Renal cortical epithelial cell (primary cell): ENCODE results near the gene CYP46A1. TPM values are rescaled to one million over a fixed set of nuclear protein-coding genes. Genes with fewer than 3 reads are reported as not detected.

Experiments used
- DNase-seq: peaks from one replicate; pipeline ENCODE4 v3.0.0-alpha.2; 2011; ENCODE audit warnings: low read depth
- total RNA-seq: library from RNA; depleted of rRNA; stranded (reverse); fragments of >200 nt; gene quantifications from 2 replicates; pipeline ENCODE4 v1.2.3, GENCODE V29; 2014

Gene CYP46A1
- total RNA-seq, 1 donor from 2014 or later, result 0.50 TPM

- no peak for DNase-seq
Measured at GRCh38 chr14:99729991-99730875, 46.1 kb downstream of the CYP46A1 start.

- DNase-seq, result no peak
Measured at GRCh38 chr14:99730876-99731546, 46.9 kb downstream of the CYP46A1 start.

- no peak for DNase-seq
Measured at GRCh38 chr14:99731547-99732435, 47.7 kb downstream of the CYP46A1 start.

DNA sequence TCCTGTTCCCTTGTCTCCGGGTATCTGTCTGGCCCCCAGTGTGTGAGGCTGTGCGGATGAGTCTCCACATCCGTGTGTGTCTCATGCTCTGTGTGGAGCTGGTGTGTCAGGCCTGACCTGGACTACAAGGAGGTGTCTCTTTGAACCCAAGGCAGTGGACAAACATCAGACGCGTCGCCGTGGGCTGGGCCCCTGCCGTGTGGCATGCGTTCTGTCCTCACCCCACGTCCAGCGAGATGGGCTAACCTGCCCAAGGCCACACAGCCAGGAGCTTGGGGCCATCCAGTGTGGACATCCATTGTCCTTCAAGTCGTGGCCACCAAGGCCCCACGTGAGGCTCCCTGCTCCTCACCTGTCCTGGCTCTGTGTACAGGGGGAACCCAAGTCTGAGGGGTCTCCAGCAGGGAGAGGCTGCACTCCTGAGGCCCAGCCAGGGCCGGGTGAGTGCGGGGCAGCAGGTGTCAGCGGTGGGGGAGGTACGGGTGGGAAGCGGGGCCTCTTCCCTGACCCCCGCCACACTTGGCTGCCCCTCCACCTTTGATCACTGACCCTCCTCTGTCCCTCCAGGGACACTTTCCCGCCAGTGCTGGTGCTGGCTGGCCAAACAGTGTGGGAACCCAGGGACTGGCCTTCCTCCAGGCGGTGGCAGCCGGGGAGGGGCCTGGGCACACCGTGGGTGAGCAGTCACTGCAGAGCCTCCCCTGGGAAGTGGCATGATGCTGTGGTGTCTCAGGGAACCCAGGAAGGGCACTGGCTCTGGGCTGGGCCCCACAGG is 48.5 kb downstream of the CYP46A1 start:
- DNase-seq, result no peak

- no peak for DNase-seq
Measured at GRCh38 chr14:99733211-99733539, 49.1 kb downstream of the CYP46A1 start.

DNA sequence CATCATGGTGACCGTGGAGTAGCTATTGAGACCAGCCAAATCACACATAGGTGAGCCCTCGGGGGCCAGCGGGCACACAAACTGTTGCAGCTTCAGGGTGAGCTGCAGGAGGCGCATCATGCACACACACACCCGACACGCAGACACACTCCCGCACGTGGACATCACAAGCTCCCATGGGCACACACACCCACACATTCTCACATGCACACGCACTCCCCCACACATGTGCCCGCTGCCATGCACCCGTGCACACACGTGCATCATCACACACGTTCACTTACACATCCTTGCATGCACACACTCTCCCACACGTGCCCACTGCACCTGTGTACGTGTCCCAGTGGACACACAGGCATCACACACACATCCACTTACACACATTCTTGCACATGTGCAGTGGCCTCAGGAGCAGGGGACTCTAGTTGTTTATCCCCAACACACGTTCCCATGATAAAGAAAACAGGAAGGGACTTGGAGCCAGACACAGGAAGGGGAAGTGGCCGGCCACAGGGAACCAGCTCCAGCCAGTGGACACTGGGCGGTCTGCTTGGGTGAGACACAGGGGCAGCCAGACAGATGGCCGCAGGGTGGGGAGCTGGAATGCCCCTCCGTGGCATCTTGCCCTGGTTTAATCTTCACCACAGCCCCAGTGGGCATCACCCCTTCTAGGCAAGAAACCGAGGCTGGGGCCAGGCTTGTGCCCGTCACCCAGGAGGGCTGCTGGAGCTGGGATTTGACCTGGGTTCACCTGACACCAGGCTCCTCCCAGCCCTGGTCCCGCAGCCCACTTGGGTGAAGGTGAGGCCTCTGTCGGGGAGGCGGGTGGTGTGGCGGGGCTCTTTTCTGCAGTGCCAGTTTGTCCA is 49.7 kb downstream of the CYP46A1 start:
- no peak for DNase-seq

GRCh38 chr14:99734406-99735051 is 50.4 kb downstream of the CYP46A1 start:
- no peak for DNase-seq

- no peak for DNase-seq
Measured at GRCh38 chr14:99735189-99736135, 51.4 kb downstream of the CYP46A1 start.

DNA sequence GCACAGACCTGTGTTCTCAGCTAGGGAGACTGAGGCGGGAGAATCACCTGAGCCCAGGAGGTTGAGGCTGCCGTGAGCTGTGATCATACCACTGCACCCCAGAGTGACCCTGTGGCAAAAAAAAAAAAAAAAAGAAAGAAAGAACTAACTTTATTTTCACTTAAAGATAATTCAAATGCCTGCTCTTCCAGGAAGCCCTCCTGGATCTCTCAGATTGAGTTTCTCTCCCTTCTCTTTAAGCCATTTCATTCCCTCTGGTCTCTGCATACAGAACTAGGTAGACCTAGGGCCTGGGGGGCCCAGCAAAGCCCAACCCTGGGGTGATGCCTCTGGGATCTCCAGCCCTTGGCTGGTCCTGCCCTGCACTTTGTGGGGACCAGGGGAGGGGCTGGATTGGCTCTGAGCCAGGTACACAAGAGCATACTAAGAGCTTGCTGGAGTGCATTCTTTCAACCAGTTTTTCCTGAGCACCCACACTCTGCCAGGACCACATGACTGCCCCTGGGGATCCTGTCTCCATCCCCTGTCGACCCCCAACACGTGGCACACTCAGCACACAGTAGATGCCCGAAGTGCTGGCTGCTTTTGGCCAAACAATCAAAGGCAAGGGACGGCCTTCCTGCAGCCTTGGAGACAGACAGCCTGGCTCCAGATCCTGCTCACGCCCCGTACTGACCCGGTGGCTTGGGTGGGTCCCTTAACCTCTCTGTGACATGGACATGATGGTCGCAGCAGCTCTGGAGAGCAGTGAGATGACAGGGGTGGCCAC is 52.7 kb downstream of the CYP46A1 start:
- no peak for DNase-seq

GRCh38 chr14:99737451-99737951 is 53.4 kb downstream of the CYP46A1 start:
- no peak for DNase-seq

DNA sequence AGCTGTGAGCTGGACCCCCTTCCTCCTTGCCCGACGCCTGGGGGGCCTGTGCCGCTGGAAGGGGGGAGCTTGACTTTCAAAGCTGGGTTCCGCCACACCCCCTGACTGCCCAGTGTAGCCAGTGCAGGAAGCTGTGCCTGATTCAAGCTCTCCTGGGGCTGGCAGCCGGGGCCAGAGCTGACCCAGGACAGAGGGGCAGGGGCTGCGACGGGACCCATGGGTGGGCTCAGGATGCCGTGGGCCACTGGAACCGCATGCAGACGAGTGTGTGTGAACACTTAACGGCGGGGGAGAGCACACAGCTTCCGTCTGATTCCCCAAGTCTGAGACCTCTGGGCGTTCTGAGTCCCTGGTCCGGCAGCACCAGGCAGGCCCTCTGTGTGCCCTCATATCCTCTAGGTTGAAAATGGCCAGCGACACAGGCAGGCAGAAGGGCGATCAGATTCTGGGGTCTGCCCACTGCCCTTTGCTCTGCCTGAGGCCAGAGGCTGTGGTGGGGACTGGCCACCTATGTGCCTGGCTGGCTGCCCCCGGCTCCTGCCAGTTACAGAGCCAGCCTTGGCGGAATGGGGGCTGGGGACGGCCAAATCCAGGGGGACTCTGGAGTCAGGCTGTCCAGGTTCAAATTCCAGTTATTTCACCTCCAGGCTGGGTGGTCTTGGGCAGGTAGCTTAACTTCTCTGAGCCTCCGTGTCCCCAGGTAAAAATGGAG is 54.0 kb downstream of the CYP46A1 start:
- DNase-seq, result no peak

GRCh38 chr14:99740411-99740810 is 56.3 kb downstream of the CYP46A1 start:
- DNase-seq, result no peak

DNA sequence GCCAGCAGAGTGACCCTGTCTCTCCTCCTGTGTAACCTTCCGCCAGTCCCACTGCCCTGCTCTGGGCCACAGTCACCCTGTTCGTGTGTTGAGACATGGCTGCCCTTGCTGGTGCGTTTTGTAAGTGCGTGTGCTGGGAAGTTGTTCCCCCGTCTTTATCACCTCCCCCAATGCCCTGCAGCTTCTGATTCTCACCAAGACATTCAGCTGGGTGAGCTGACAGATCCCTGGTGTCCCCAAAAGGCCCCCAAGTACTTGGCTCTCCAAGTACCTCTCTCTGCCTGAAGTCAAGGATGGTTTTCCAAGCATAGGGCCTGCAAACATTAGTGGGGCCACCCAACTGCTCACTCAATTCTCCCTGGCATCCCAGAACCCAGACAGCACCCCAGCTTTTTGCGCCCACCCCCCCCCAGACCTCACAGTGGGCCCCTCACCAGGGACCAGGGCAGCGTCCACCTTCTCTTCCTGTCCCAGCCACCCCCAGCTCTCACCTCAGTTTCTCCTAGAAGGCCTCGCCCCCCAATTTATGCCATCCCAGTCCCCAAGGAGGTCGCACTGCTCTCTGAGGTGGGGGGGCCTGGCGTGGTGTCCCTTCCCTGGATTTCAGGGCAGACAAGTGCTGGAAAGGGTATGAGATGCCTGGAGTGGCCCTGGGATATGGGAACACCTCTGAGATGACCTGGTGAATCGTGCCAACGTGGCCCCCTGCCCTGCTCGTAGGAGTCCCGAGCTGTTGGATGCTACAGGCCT is 57.3 kb downstream of the CYP46A1 start:
- DNase-seq, result no peak

- DNase-seq, result no peak
Measured at GRCh38 chr14:99742074-99742473, 58.0 kb downstream of the CYP46A1 start.

DNA sequence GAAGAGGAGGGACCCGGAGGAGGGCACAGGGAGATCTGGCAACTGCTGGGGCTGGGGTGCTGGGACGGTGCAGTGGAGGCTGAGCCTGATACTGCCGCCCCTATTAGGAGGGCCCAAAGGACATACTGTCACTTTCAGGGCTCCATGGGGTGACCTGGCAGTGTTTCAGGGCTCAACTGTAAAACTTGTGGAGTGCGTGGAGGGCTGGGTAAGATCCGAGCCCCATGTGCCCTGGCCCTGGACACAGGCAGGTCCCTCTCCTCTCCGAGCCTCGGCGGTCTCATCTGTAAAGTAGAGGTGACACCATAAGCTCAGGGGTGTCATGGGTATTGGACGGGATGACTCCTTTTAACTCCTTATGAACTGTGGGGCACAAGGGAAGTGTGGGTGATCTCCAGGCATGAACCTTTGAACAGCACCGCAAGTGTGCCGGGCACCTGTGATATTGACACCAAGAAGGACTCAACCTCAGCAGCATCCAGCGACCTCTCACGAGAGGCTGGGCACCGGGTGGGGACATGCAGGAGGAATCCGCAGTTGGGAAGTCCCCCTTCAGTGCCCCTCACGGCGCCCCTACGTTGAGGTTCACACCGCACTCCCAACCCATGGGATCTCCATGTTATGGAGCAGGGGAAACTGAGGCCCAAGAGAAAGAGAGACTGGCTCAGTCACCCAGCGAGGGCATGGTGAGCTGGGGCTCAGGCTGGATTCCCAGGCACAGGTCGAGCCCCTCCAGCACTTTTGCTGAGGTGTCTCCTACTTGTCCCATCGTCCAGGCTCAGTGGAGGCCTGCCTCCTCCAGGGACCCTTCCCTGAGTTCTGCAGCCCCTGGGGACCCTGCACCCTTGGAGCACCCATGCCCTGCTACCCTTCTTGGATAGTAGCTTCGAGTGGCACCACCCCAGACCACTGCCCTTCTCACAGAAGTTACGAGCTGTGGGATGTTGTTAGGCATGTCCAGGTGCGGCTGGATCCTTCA is 58.7 kb downstream of the CYP46A1 start:
- DNase-seq, result no peak
